ENCODE measurements around the gene ELAVL1. TPM values are rescaled to one million over a fixed set of nuclear protein-coding genes. Genes with fewer than 3 reads are reported as not detected.

The ELAVL1 gene
- polyA plus RNA-seq, 1 experiment: 44.7 TPM

GRCh38 chr19:7934766-7935165 lies 70.7 kb downstream of the ELAVL1 start:
- POLR2A ChIA-PET: interaction anchor here (1.1 kb wide), 1 partner anchor 14 kb away, joined by 3 read pairs; no protein-coding TSS in a partner anchor
- CTCF ChIA-PET: interaction anchor here (3.2 kb wide), 1 partner anchor 9 kb away, joined by 12 read pairs; the partner anchor contains the start of gene TIMM44
- Histone ChIP-seq H3K27me3 (ENCODE audit: control insufficient read depth, insufficient read depth, low read length) (no peaks in the 10 kb centered on the region), H3K9me3 (ENCODE audit: control insufficient read depth, insufficient read depth, low read length) (no peaks in the 10 kb centered on the region; the same call in 1 of the 2 replicates), H3K4me3 (ENCODE audit: low read depth, low read length) (no peak overlapping the region), H3K27ac (ENCODE audit: low read depth, low read length) (no peak overlapping the region)
- no peak for DNase-seq (ENCODE audit: low read depth, low spot score)
- TF ChIP-seq, protein P1, sequence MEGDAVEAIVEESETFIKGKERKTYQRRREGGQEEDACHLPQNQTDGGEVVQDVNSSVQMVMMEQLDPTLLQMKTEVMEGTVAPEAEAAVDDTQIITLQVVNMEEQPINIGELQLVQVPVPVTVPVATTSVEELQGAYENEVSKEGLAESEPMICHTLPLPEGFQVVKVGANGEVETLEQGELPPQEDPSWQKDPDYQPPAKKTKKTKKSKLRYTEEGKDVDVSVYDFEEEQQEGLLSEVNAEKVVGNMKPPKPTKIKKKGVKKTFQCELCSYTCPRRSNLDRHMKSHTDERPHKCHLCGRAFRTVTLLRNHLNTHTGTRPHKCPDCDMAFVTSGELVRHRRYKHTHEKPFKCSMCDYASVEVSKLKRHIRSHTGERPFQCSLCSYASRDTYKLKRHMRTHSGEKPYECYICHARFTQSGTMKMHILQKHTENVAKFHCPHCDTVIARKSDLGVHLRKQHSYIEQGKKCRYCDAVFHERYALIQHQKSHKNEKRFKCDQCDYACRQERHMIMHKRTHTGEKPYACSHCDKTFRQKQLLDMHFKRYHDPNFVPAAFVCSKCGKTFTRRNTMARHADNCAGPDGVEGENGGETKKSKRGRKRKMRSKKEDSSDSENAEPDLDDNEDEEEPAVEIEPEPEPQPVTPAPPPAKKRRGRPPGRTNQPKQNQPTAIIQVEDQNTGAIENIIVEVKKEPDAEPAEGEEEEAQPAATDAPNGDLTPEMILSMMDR (IDR thresholded peaks at IDR 0.05; ENCODE audit: low read depth, low read length): no peak

DNA sequence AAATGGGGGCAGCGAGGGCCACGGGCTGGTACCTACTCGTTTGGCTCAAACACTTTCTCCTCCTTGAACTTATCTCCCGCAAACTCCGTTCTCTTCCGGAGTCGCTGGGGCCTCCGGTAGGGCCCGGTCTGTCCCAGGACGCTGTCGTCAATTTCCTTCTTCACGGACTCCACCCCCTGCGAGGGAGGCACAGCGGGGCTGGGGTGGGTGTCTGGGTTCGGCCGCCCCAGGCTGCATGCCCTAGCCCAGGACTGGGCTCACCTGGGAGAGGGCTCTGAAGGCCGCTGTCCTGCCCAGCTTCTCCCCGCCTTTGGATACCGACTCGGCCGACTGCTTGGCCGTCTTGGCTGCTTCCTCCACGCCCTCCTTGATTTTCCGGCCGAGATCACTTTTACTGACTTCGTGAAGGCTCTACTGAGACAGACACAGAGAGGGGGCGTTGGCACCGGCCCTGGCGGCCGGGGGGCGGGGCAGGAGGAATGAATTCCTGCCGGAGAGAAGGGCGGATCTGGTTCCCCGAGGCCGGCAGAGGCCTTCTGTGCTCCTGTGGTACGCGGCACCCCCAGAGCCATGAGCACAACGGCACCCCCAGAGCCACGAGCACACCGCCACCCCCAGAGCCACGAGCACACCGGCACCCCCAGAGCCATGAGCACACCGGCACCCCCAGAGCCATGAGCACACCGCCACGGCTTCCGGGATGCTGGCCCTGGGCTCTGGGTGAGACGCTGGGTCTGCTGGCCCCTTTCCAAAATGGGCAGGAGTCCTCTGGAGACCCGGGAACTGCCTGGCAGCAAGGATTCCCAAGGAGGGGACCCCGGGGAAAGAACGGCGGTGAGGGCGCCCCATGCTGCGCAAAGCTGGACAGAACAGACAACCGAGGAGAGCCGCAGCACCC lies 71.4 kb downstream of the ELAVL1 start:
- Histone ChIP-seq H3K4me3 (ENCODE audit: low read depth, low read length) (no peak overlapping the region), H3K27me3 (ENCODE audit: control insufficient read depth, insufficient read depth, low read length) (no peaks in the 10 kb centered on the region), H3K9me3 (ENCODE audit: control insufficient read depth, insufficient read depth, low read length) (no peaks in the 10 kb centered on the region; the same call in 1 of the 2 replicates), H3K27ac (ENCODE audit: low read depth, low read length) (no peak overlapping the region)
- CTCF ChIA-PET: interaction anchor here (3.2 kb wide), 1 partner anchor 10 kb away, joined by 12 read pairs; the partner anchor contains the start of gene TIMM44
- TF ChIP-seq, protein P1 (IDR thresholded peaks at IDR 0.05; ENCODE audit: low read depth, low read length): no peak
- POLR2A ChIA-PET: interaction anchor here (1.1 kb wide), 1 partner anchor 13 kb away, joined by 3 read pairs; no protein-coding TSS in a partner anchor
- DNase-seq (ENCODE audit: low read depth, low spot score): no peak

DNA sequence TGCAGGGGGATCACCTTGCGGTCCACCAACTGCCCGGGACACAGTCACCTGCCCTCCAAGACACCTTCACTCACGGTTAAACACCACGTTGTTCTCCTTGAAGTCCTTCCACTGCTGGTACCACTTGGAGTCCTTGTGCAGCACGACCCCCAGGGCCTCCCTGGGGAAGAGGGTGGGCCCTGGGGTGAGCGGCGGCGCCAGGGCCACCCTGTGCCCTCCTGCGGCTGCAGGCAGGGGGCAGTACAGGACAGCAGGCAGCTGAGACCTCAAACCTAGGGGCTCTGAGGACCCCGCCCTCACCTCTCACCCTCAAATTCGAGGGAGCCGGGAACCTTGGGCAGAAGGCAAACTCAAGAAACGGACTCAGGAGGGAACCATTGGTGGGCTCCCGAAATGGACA lies 72.0 kb downstream of the ELAVL1 start:
- no peak overlapping the region for H3K27ac ChIP-seq (ENCODE audit: low read depth, low read length)
- ChIA-PET POLR2A (no interaction called here), CTCF (interaction anchor here (3.2 kb wide), 1 partner anchor 10 kb away, joined by 12 read pairs; the partner anchor contains the start of gene TIMM44)
- no peaks in the 10 kb centered on the region for H3K27me3 ChIP-seq (ENCODE audit: control insufficient read depth, insufficient read depth, low read length)
- no peak overlapping the region for H3K4me3 ChIP-seq (ENCODE audit: low read depth, low read length)
- TF ChIP-seq, protein P1 (IDR thresholded peaks at IDR 0.05; ENCODE audit: low read depth, low read length): peak; percentile 25
- H3K9me3 ChIP-seq (ENCODE audit: control insufficient read depth, insufficient read depth, low read length): no peaks in the 10 kb centered on the region; the same call in 1 of the 2 replicates
- DNase-seq (ENCODE audit: low read depth, low spot score): no peak

- Histone ChIP-seq H3K4me3 (ENCODE audit: low read depth, low read length) (no peak overlapping the region), H3K27ac (ENCODE audit: low read depth, low read length) (no peak overlapping the region), H3K9me3 (ENCODE audit: control insufficient read depth, insufficient read depth, low read length) (no peaks in the 10 kb centered on the region; the same call in 1 of the 2 replicates), H3K27me3 (ENCODE audit: control insufficient read depth, insufficient read depth, low read length) (no peaks in the 10 kb centered on the region)
- TF ChIP-seq, protein P1 (IDR thresholded peaks at IDR 0.05; ENCODE audit: low read depth, low read length): no peak
- DNase-seq (ENCODE audit: low read depth, low spot score): no peak
- ChIA-PET POLR2A (no interaction called here), CTCF (no interaction called here)
Measured at GRCh38 chr19:7932930-7933300, 72.5 kb downstream of the ELAVL1 start.
